ENCODE data around the gene PROSER3. TPM values are rescaled to one million over a fixed set of nuclear protein-coding genes. Genes with fewer than 3 reads are reported as not detected.
"Not testable (repeated sequence)": the region's sequence is repeated elsewhere in the genome, so short reads cannot be mapped to it uniquely, and the experiment has no call there.

Gene PROSER3
- polyA plus RNA-seq, 1 donor from 2014 or later: 1.2 TPM

DNA sequence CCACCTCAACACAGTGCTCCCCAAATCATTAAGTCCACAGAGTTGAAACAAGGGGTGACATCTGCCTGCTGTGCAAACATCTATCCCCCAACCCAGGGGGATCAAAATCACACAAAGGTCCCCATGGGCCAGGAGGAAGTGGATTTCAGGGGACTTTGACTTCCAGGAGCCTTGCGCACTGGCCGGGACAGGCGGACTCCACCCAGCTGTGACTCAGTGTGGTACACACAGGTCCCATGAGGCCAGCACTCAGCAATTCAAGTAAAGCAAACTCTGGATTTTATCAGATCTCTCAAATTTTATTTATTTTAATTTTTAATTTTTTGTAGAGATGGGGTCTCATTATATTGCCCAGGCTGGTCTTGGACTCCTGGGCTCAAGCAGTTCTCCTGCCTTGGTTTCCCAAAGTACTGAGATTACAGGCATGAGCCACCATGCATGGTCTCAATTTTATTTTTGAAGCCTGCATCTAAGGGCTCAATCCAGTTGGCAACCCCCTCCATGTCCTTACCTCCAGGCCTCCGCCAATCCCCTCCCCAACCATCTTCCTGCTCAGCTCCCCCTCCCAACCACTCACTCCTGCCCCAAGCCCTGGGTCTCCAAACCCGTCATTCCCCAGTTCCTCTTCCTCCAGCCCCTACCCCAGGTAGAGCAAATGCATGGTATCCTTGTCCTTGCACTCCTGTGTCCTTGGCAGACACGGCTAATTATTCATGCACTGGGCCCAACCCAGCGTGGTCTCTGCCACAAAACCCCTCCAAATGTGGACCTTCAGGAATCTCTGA, 35.6 kb downstream of the PROSER3 start:
- Histone ChIP-seq H3K36me3 (ENCODE audit: insufficient read depth, low read length) (no peaks in the 10 kb centered on the region), H3F3A (ENCODE audit: insufficient read depth, low read length, poor library complexity, severe bottlenecking) (no peaks in the 10 kb centered on the region), H3K27me3 (ENCODE audit: insufficient read depth, low read depth, low read length) (peaks cover 19% of the 10 kb centered on the region), H2AFZ (ENCODE audit: low read depth, low read length) (no peak overlapping the region), H3K9me2 (ENCODE audit: insufficient read depth, low read length) (no peaks in the 10 kb centered on the region), H3K79me2 (replicated peaks; ENCODE audit: insufficient read depth, low read length) (no peaks in the 10 kb centered on the region), H3K9me3 (ENCODE audit: low read length) (no peaks in the 10 kb centered on the region), H3K27ac (ENCODE audit: low read length) (no peak overlapping the region), H3K4me2 (ENCODE audit: low read length) (no peak overlapping the region), H3K9ac (ENCODE audit: low read length) (no peak overlapping the region), H4K20me1 (ENCODE audit: insufficient read depth) (no peaks in the 10 kb centered on the region), H3K4me3 (ENCODE audit: low read length) (no peak overlapping the region)
- TF ChIP-seq, protein P1, sequence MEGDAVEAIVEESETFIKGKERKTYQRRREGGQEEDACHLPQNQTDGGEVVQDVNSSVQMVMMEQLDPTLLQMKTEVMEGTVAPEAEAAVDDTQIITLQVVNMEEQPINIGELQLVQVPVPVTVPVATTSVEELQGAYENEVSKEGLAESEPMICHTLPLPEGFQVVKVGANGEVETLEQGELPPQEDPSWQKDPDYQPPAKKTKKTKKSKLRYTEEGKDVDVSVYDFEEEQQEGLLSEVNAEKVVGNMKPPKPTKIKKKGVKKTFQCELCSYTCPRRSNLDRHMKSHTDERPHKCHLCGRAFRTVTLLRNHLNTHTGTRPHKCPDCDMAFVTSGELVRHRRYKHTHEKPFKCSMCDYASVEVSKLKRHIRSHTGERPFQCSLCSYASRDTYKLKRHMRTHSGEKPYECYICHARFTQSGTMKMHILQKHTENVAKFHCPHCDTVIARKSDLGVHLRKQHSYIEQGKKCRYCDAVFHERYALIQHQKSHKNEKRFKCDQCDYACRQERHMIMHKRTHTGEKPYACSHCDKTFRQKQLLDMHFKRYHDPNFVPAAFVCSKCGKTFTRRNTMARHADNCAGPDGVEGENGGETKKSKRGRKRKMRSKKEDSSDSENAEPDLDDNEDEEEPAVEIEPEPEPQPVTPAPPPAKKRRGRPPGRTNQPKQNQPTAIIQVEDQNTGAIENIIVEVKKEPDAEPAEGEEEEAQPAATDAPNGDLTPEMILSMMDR (IDR thresholded peaks at IDR 0.05; ENCODE audit: poor library complexity, severe bottlenecking): no peak
- TF ChIP-seq MXI1 (conservative IDR thresholded peaks at IDR 0.05; ENCODE audit: poor library complexity, severe bottlenecking) (no peak), TAF1 (IDR thresholded peaks at IDR 0.05; ENCODE audit: low read depth) (no peak), EP300 (conservative IDR thresholded peaks at IDR 0.05; ENCODE audit: poor library complexity, severe bottlenecking) (no peak)

DNA sequence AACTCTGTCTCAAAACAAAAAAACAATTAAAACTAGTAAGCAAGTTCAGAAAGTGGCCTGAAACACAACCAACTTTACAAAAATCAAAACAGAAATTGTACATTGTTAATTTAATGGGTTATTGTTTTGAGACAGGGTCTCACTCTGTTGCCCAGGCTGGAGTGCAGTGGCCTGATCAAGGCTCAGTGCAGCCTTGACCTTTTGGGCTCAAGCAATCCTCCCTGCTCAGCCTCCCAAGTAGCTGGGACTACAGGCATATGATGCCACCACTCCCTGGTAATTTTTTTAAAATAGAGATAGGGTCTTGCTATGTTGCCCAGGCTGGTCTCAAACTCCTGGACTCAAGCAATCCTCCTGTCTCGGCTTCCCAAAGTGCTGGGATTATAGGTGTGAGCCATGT, 37.6 kb downstream of the PROSER3 start:
- not testable (repeated sequence) for H3K27ac ChIP-seq (ENCODE audit: low read length); H3K9ac ChIP-seq (ENCODE audit: low read length); H3K9me3 ChIP-seq (ENCODE audit: low read length); H3K4me3 ChIP-seq (ENCODE audit: low read length); H3K9me2 ChIP-seq (ENCODE audit: insufficient read depth, low read length); H3K79me2 ChIP-seq (replicated peaks; ENCODE audit: insufficient read depth, low read length); H3K36me3 ChIP-seq (ENCODE audit: insufficient read depth, low read length); H3F3A ChIP-seq (ENCODE audit: insufficient read depth, low read length, poor library complexity, severe bottlenecking); H3K4me2 ChIP-seq (ENCODE audit: low read length); H4K20me1 ChIP-seq (ENCODE audit: insufficient read depth); H2AFZ ChIP-seq (ENCODE audit: low read depth, low read length)
- peaks cover 19% of the 10 kb centered on the region for H3K27me3 ChIP-seq (ENCODE audit: insufficient read depth, low read depth, low read length)

DNA sequence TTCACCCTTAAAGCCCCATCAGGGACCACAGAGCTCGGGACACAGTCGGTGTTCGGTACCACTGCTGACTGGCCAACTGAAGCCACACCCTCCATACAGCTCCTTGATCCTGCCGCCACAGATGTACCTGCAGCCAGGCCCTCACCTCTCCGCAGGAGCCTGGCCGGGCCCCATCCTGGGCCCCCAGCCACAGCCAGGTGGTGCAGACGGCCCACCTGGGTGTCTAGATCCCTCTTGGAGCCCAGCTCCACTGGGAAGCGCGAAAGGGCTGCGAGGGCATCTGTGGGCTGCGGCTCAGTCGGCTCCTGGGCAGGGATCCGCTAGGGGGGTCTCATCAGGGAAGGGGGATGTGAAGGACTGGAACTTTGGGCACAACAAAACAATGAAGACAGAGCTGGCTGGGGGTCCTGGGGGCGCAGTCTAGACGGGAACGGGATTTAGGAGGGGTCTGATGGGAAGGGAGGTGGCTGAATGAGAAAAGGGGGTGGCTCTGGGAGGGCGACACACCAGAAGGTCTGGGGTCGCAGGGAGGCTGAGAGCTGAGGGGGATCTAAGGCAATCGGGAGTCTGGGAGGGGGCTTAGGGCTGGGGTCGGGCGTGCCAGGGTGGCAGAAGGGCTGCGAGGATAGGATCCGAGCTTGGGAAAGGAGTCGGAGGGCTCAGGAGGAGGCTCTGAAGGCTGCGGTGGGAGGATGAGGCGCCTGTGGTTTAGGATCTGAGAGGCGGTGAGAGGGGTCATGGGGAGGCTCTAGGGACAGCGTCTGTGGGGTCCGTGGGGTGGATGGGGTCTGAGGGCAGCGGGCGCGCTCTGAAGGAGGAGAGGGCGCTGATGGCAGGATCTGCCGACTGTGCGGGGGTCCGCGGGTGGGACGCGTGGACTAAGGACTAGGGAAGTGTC, 38.9 kb downstream of the PROSER3 start:
- Histone ChIP-seq H3K9me2 (ENCODE audit: insufficient read depth, low read length) (no peaks in the 10 kb centered on the region), H2AFZ (ENCODE audit: low read depth, low read length) (no peak overlapping the region), H3K79me2 (replicated peaks; ENCODE audit: insufficient read depth, low read length) (no peaks in the 10 kb centered on the region), H3K9me3 (ENCODE audit: low read length) (no peaks in the 10 kb centered on the region), H4K20me1 (ENCODE audit: insufficient read depth) (no peaks in the 10 kb centered on the region), H3K4me3 (ENCODE audit: low read length) (no peak overlapping the region), H3K36me3 (ENCODE audit: insufficient read depth, low read length) (no peaks in the 10 kb centered on the region), H3K4me2 (ENCODE audit: low read length) (no peak overlapping the region), H3F3A (ENCODE audit: insufficient read depth, low read length, poor library complexity, severe bottlenecking) (no peaks in the 10 kb centered on the region), H3K27ac (ENCODE audit: low read length) (no peak overlapping the region), H3K9ac (ENCODE audit: low read length) (no peak overlapping the region), H3K27me3 (ENCODE audit: insufficient read depth, low read depth, low read length) (peaks cover 19% of the 10 kb centered on the region)
- no peak for TF ChIP-seq EZH2 (IDR thresholded peaks at IDR 0.05; ENCODE audit: borderline replicate concordance, insufficient read depth, low read length, poor library complexity, severe bottlenecking)
- TF ChIP-seq EP300 (conservative IDR thresholded peaks at IDR 0.05; ENCODE audit: poor library complexity, severe bottlenecking): no peak
- no peak for TF ChIP-seq MXI1 (conservative IDR thresholded peaks at IDR 0.05; ENCODE audit: poor library complexity, severe bottlenecking)
- no peak for TF ChIP-seq RAD21 (conservative IDR thresholded peaks at IDR 0.05)
- no peak for TF ChIP-seq TAF1 (IDR thresholded peaks at IDR 0.05; ENCODE audit: low read depth)
